Mesenchymal stem cell (in vitro differentiated cells and primary cell): ENCODE results near the gene PWWP2B.

Experiments used
- DNase-seq: peaks from one replicate; pipeline ENCODE4 v3.0.0-alpha.2; 2013
- H2AFZ ChIP-seq: one replicate; pipeline ENCODE4 v1.6.1; 2013; ENCODE audit warnings: low read depth, mild to moderate bottlenecking, control low read depth, inconsistent platforms, low read length, moderate library complexity
- H2AK5ac ChIP-seq: 2 replicates; pipeline ENCODE4 v1.6.1; 2013; ENCODE audit warnings: low read length, moderate library complexity, mild to moderate bottlenecking, inconsistent platforms; ENCODE audit not compliant: severe bottlenecking
- H2BK120ac ChIP-seq: one replicate; pipeline ENCODE4 v1.6.1; 2013; ENCODE audit warnings: low read depth, mild to moderate bottlenecking, inconsistent platforms, low read length, moderate library complexity
- H2BK12ac ChIP-seq, 2 experiments: one replicate each; pipeline ENCODE4 v1.6.1; 2013; ENCODE audit warnings: inconsistent platforms in 2 of 2, low read length in 2 of 2, mild to moderate bottlenecking in 2 of 2, moderate library complexity in 2 of 2, control low read depth in 1 of 2
- H2BK15ac ChIP-seq: one replicate; pipeline ENCODE4 v1.6.1; 2013; ENCODE audit warnings: mild to moderate bottlenecking, low read depth, inconsistent platforms; ENCODE audit not compliant: poor library complexity, severe bottlenecking
- H2BK5ac ChIP-seq: 2 replicates; pipeline ENCODE4 v1.6.1; 2013; ENCODE audit warnings: low read depth, mild to moderate bottlenecking, low read length, control low read depth, inconsistent platforms; ENCODE audit not compliant: poor library complexity, severe bottlenecking
- H3K14ac ChIP-seq, 2 experiments: one replicate each; pipeline ENCODE4 v1.6.1; 2013; ENCODE audit warnings: inconsistent platforms in 2 of 2, low read length in 2 of 2, control low read depth in 1 of 2, mild to moderate bottlenecking in 1 of 2, moderate library complexity in 1 of 2
- H3K18ac ChIP-seq, 2 experiments: one replicate each; pipeline ENCODE4 v1.6.1; 2013; ENCODE audit warnings: inconsistent platforms in 2 of 2, low read length in 2 of 2, control low read depth in 1 of 2, low read depth in 1 of 2, mild to moderate bottlenecking in 1 of 2
- H3K23ac ChIP-seq, 2 experiments: one replicate each; pipeline ENCODE4 v1.6.1; 2013; ENCODE audit warnings: inconsistent platforms in 2 of 2, low read length in 2 of 2, mild to moderate bottlenecking in 2 of 2, moderate library complexity in 2 of 2, control low read depth in 1 of 2
- H3K27ac ChIP-seq: 2 replicates; pipeline ENCODE4 v1.5.1; 2013; ENCODE audit warnings: mild to moderate bottlenecking, moderate library complexity, low read length, control low read depth, inconsistent platforms; ENCODE audit not compliant: poor library complexity, severe bottlenecking
- H3K27me3 ChIP-seq, 2 experiments: 2 replicates each; pipeline versions ENCODE4 v1.6.1 to v1.7.0; 2013; ENCODE audit warnings: low read length in 2 of 2, mild to moderate bottlenecking in 2 of 2, moderate library complexity in 2 of 2, control low read depth in 1 of 2, inconsistent platforms in 1 of 2; ENCODE audit not compliant: control insufficient read depth in 1 of 2, insufficient read depth in 1 of 2
- H3K36me3 ChIP-seq, 2 experiments: 2 replicates each; pipeline versions ENCODE4 v1.6.1 to v1.7.0; 2013; ENCODE audit warnings: low read length in 2 of 2, control low read depth in 1 of 2, inconsistent platforms in 1 of 2, low read depth in 1 of 2, mild to moderate bottlenecking in 1 of 2; ENCODE audit not compliant: insufficient read depth in 2 of 2, control insufficient read depth in 1 of 2
- H3K4ac ChIP-seq, 2 experiments: one replicate each; pipeline ENCODE4 v1.6.1; 2013; ENCODE audit warnings: inconsistent platforms in 2 of 2, low read length in 2 of 2, mild to moderate bottlenecking in 2 of 2, moderate library complexity in 2 of 2, control low read depth in 1 of 2, low read depth in 1 of 2
- H3K4me1 ChIP-seq: 2 replicates; pipeline ENCODE4 v1.6.1; 2013; ENCODE audit warnings: low read depth, low read length, control low read depth; ENCODE audit not compliant: control insufficient read depth, insufficient read depth
- H3K4me2 ChIP-seq: 2 replicates; pipeline ENCODE4 v1.6.1; 2013; ENCODE audit warnings: low read length, mild to moderate bottlenecking, inconsistent platforms; ENCODE audit not compliant: poor library complexity, severe bottlenecking
- H3K4me3 ChIP-seq, 2 experiments: 2 replicates each; pipeline versions ENCODE4 v1.5.1 to v1.7.0; 2013; ENCODE audit warnings: low read length in 2 of 2, mild to moderate bottlenecking in 2 of 2, control low read depth in 1 of 2, low read depth in 1 of 2; ENCODE audit not compliant: insufficient read depth in 1 of 2
- H3K79me1 ChIP-seq: replicated peaks from 2 replicates; pipeline ENCODE4 v1.6.1; 2013; ENCODE audit warnings: mild to moderate bottlenecking, control low read depth, low read length, inconsistent platforms; ENCODE audit not compliant: poor library complexity, severe bottlenecking
- H3K9ac ChIP-seq: 2 replicates; pipeline ENCODE4 v1.7.0; 2013; ENCODE audit warnings: mild to moderate bottlenecking, low read length, moderate library complexity
- H3K9me3 ChIP-seq: 2 replicates; pipeline ENCODE4 v1.7.0; 2013; ENCODE audit warnings: mild to moderate bottlenecking, low read length; ENCODE audit not compliant: control insufficient read depth
- H4K8ac ChIP-seq: one replicate; pipeline ENCODE4 v1.6.1; 2013; ENCODE audit warnings: inconsistent platforms, mild to moderate bottlenecking, low read length, moderate library complexity
- H4K91ac ChIP-seq: one replicate; pipeline ENCODE4 v1.6.1; 2013; ENCODE audit warnings: mild to moderate bottlenecking, low read length, inconsistent platforms
- WGBS: methylation state at CpG from one replicate; pipeline ENCODE4 v1.1.7; 2013; ENCODE audit warnings: mixed read lengths; 5-methylcytosine and 5-hydroxymethylcytosine counted together

Gene PWWP2B

DNA sequence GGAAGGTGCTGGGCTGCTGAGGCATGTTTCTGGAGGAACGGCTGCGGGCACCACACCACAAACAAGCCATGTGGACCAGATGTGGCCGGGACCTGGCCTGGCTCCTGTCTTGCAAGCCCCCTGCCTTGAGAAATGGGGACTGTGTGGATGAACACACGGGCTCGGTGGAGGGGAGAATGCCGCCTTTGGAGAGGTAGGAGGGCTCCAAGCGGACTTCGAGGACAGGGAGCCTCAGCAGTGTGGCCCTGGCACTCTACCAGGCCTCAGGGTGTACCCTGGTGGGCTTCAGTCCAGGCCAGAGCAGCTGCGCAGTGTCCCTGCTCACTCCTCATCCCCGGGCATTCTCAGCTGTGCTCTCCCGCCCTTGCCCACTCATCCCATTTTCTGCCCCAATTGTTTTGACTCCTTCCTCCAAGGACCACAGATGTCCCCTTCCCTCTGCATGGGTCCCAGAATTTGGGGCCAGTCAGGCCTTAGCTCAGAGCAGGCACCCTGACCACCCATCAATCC, 31.5 kb downstream of the PWWP2B start:
- Histone ChIP-seq H3K4ac (no peak overlapping the region), H2BK15ac (no peak overlapping the region), H3K36me3 (peaks cover 11 to 15% of the 10 kb centered on the region in 2 experiments), H3K27me3 (no peaks in the 10 kb centered on the region), H2BK120ac (no peak overlapping the region), H2BK5ac (no peak overlapping the region), H3K4me3 (no peak overlapping the region), H3K23ac (no peak overlapping the region), H3K79me1 (no peaks in the 10 kb centered on the region), H3K9ac (no peak overlapping the region), H2AFZ (no peak overlapping the region), H3K4me2 (no peak overlapping the region), H3K9me3 (no peaks in the 10 kb centered on the region), H2AK5ac (no peak overlapping the region), H3K14ac (no peak overlapping the region), H4K91ac (no peak overlapping the region), H3K4me1 (peaks cover 23% of the 10 kb centered on the region), H3K18ac (no peak overlapping the region), H3K27ac (no peak overlapping the region), H4K8ac (no peak overlapping the region), H2BK12ac (no peak overlapping the region)
- no peak for DNase-seq
- 97% methylated on average over 11 of the region's 11 CpGs for WGBS

DNA sequence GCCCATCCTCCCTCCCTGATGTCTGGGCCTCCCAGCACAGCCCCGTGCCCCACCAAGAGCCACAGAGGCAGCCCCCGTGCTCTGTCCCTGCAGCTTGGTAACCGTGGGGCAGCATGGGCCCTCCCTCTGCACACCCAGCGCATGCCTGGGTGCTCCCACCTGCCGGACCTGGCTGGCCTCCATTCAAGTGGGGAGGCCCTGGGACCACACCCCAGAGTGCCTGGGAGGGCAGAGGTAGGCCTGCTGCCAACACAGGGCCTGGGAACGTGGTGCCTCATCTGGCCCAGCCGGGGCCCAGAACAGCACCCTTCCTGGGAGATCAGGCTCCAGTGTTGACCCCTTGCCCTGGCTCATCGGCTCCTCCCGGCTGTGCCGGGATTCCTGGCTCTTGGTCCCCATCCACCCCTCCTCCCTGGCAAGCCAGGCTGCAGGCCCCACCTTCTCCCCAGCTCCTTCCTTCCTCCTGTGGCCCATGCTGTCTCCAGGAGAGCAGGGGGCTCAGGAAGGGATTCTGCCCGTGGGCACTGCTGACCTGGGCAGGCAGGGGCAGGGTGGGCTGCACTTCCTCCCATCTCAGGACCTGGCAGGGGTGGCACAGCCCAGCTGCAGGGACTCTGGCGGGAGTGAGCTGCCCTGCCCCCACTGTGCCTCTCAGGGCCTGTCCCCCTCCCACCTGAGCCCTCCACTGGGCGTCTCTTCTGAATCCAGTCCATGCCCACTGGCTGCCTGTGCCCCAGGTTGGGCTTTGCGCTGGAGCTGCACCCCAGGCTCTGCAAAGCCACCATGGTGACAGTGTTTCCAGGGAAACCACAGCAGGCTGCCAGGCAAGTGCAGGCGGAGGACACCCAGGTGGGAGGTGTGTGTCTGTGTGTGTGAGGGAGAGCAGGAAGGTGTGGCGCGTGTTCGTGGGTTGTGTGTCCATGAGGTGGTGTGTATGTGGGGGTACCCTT, 32.6 kb downstream of the PWWP2B start:
- H3K9ac ChIP-seq = no peak overlapping the region
- no peaks in the 10 kb centered on the region for H3K9me3 ChIP-seq
- no peak overlapping the region for H3K4ac ChIP-seq
- H2AFZ ChIP-seq = no peak overlapping the region
- 90% methylated on average over 18 of the region's 18 CpGs for WGBS
- H3K18ac ChIP-seq = no peak overlapping the region
- H2BK120ac ChIP-seq = no peak overlapping the region
- H3K79me1 ChIP-seq = no peaks in the 10 kb centered on the region
- no peak overlapping the region for H3K27ac ChIP-seq
- no peak overlapping the region for H3K23ac ChIP-seq
- no peak overlapping the region for H2AK5ac ChIP-seq
- H3K4me1 ChIP-seq = peaks cover 14% of the 10 kb centered on the region
- H4K8ac ChIP-seq = no peak overlapping the region
- no peak for DNase-seq
- no peak overlapping the region for H3K4me2 ChIP-seq
- H2BK12ac ChIP-seq = no peak overlapping the region
- no peak overlapping the region for H3K4me3 ChIP-seq
- peaks cover 11 to 15% of the 10 kb centered on the region in 2 experiments for H3K36me3 ChIP-seq
- no peak overlapping the region for H3K14ac ChIP-seq
- H3K27me3 ChIP-seq = no peaks in the 10 kb centered on the region
- no peak overlapping the region for H2BK5ac ChIP-seq
- peak overlapping the region; percentile 2 for H4K91ac ChIP-seq
- no peak overlapping the region for H2BK15ac ChIP-seq

DNA sequence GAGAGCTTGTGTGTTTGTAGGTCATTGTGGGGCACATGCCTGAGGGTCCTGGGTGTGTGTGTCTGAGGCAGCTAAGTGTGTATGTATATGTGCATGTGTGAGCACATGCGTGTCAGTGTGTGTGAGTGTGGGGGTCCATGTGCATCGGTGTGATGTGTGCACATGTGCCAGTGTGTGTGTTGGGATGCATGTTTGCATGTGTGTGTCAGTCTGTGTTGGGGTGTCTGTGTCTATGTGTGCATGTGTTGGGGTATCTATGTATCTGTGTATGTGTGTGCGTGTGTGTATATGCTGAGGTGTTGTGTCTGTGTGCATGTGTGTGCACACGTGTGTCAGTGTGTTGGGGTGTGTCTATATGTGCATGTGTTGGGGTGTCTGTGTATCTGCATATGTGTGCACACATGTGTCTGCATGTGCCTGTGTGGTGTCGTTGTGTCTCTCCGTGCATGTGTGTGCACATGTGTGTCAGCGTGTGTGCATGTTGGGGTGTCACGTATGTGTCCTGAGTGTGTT, 33.3 kb downstream of the PWWP2B start:
- Histone ChIP-seq H4K91ac (no peak overlapping the region), H3K9ac (no peak overlapping the region), H3K4me1 (peaks cover 11% of the 10 kb centered on the region), H4K8ac (no peak overlapping the region), H3K27me3 (no peaks in the 10 kb centered on the region), H2BK5ac (no peak overlapping the region), H3K23ac (no peak overlapping the region), H3K14ac (peak overlapping the region in 1 of 2 experiments; percentile 63), H3K4me3 (no peak overlapping the region), H3K9me3 (no peaks in the 10 kb centered on the region), H3K79me1 (no peaks in the 10 kb centered on the region), H3K18ac (no peak overlapping the region), H2AK5ac (no peak overlapping the region), H3K4me2 (no peak overlapping the region), H2BK120ac (no peak overlapping the region), H2AFZ (no peak overlapping the region), H3K4ac (no peak overlapping the region), H3K27ac (no peak overlapping the region), H2BK12ac (no peak overlapping the region), H2BK15ac (no peak overlapping the region), H3K36me3 (peaks cover 11 to 12% of the 10 kb centered on the region in 2 experiments)
- no peak for DNase-seq
- WGBS = 98% methylated on average over 8 of the region's 8 CpGs

GRCh38 chr10:132430861-132431271, 33.9 kb downstream of the PWWP2B start:
- Histone ChIP-seq H3K9ac (no peak overlapping the region), H4K91ac (no peak overlapping the region), H2BK120ac (no peak overlapping the region), H3K27ac (no peak overlapping the region), H3K4me1 (peaks cover 8% of the 10 kb centered on the region), H3K9me3 (no peaks in the 10 kb centered on the region), H2AK5ac (no peak overlapping the region), H3K4me3 (no peak overlapping the region), H3K4ac (no peak overlapping the region), H3K18ac (no peak overlapping the region), H2BK15ac (peak overlapping the region; percentile 92), H2AFZ (no peak overlapping the region), H3K36me3 (peaks cover 9 to 11% of the 10 kb centered on the region in 2 experiments), H3K27me3 (no peaks in the 10 kb centered on the region), H3K14ac (no peak overlapping the region), H2BK5ac (no peak overlapping the region), H4K8ac (no peak overlapping the region), H3K4me2 (no peak overlapping the region), H3K79me1 (no peaks in the 10 kb centered on the region), H2BK12ac (no peak overlapping the region), H3K23ac (no peak overlapping the region)
- no peak for DNase-seq
- WGBS = 93% methylated on average over 8 of the region's 8 CpGs
